Peyer's patch (tissue), 4 donors: Measurements from ENCODE around the gene TUBA3C.

Source experiments
- CTCF ChIP-seq, 6 experiments: fragments of 450-650 bp in 4 of 6; fragments of 200-600 bp in 2 of 6; sonication (generic) in 1 of 6; IDR thresholded peaks; one replicate each; pipeline ENCODE4 v1.5.1; 2017 to 2019; ENCODE audit warnings: antibody characterized with exemption in 6 of 6, mild to moderate bottlenecking in 3 of 6, moderate library complexity in 1 of 6
- POLR2A ChIP-seq, 2 donors: fragments of 450-650 bp; IDR thresholded peaks; one replicate each; pipeline ENCODE4 v1.5.1; 2017; ENCODE audit warnings: antibody characterized with exemption in 2 of 2, mild to moderate bottlenecking in 2 of 2, moderate library complexity in 2 of 2

GRCh38 chr13:19184176-19184575 is 2.6 kb upstream of the TUBA3C start:
- TF ChIP-seq CTCF (IDR thresholded peaks at IDR 0.05) (no peak), POLR2A (IDR thresholded peaks at IDR 0.05) (no peak)
